ENCODE results near the gene TJP1.
"Not testable (repeated sequence)": the region's sequence is repeated elsewhere in the genome, so short reads cannot be mapped to it uniquely, and the experiment has no call there.

Gene TJP1

DNA sequence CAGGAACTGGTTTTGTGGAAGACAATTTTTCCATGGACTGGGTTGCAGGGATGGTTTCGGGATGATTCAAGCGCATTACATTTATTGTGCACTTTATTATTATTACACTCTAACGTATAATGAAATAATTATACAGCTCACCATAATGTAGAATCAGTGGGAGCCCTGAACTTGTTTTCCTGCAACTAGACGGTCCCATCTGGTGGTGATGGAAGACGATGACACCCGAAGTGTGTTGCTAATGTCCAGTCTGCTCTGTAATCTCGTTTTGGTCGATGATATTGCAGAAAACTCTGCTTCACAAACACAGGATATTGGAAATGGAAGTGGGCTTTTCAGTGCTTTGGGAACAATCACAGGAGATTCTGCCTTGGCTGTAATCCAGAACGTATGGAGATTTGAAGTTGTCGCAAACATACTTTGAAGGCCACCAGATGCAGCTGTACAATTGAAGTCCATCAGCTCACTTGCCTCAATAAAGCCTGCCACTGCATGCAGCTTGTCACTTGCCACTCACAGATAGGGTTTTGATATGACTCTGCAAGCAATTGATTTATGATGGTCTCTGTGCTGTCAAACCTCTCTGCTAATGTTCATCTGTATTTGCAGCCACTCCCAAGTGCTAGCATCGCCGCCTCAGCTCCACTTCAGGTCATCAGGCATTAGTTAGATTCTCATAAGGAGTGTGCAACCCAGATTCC is 141.7 kb downstream of the TJP1 start:
- no peak for DNase-seq

DNA sequence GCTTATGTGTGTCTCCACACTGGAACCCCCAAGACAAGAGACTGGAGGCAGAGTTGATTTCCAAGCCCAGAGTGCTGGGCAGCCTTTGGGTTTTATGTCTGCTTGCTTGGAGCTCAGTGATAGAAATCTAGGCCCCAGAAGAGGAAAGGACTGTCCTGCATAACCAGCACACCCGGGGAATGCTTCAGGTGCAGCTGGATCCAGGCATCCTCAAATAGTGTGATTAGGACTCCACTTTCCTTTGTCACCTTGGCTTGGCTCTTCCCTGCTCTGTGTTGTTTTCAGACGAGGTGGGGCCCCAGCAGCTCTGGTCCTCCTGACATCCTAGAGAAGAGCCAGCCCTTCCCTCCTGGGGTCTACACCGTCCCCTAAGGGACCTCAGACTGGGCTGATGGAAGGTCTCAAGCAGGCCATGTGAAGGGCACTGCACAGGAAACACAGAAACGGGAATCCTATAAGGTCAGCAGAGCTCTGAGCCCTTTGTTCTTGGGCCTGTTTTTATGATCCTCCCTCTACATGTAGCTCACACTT is 143.7 kb downstream of the TJP1 start:
- no peak for DNase-seq

DNA sequence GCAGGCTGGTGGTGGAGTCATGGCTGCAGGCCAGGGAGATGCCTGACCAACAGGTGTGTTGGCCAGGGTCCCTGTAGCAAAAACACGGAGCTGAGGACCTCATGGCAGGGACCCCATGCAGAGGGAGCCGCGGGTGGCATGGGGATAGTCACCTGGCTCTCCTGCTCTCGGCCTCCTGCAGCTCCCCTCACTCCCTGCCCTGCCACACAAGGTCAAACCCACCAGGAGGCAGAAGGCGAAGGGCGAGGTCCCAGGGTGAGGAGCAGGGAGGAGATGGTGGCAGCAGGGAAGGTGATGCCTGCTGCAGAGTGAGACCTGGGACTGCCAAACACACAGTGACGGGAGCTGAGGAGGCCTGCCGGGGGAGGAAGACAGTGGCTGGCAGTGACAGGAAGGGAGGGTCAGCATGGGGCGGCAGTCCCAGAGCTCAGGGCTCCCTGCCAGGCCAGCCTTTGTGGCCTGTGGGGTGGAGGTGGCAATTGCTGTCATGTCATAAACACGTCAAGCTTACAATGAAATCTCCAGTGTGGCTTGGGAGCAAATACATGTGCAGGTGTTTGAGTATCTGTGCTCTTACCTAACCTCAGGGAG is 144.3 kb downstream of the TJP1 start:
- DNase-seq = no peak

DNA sequence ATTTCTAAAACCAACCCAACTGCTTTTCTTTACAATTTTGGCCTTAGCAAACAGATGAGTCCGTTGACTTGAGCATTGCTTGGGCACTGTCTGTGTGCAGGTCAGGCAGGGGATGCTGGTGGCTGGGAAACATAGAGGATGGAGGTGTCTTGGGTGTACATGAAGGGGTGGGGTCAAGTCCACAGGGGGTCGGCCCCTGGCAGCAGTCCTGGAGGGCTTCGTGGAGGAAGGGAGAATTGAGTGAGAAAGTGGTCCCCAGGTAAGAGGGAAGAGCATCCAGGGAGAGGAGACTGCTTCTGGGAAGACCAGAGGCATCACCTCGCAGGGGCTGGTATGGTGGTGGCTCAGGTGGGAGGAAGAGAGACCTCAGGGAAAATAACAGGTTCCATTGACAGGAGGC is 144.8 kb downstream of the TJP1 start:
- no peak for DNase-seq

DNA sequence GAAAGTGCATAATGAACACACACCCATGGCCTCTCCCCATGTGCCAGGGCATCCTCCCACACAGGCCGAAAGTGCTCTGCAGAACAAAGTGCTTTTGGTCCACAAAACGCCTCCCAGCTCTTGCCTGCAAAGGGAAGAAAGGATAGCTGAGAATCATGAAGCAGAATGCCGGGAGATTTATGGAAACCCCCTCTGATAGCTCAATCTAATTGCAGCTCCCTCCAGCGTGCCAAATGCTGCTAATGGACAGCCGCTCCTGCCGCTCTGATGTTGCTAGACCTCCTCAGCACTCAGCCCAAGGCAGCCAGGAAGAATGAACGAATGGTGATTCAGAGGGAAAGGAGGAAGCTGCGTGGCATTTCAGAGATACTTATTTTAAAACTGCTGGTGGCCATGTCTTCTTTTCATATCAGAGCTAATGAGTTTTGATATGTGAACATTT is 145.3 kb downstream of the TJP1 start:
- DNase-seq = no peak

DNA sequence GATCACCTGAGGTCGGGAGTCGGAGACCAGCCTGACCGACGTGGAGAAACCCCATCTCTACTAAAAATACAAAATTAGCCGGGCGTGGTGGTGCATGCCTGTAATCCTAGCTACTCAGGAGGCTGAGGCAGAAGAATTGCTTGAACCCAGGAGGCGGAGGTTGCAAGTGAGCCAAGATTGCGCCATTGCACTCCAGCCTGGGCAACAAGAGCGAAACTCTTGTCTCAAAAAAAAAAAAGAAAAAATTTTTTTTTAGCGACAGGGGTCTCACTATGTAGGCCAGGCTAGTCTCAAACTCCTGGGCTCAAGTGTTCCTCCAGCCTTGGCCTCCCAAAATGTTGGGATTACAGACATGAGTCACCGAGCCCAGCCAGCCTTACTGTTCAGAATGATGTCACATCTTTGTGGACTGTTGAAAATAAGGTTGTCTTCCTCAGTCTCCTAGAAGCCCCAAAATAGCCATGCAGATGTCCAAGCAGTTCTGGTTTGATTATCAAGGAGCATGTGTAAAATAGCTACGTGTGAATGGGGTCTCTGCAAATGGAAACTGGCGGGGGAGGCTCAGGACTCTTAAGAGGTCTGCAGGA is 145.8 kb downstream of the TJP1 start:
- not testable (repeated sequence) for DNase-seq

DNA sequence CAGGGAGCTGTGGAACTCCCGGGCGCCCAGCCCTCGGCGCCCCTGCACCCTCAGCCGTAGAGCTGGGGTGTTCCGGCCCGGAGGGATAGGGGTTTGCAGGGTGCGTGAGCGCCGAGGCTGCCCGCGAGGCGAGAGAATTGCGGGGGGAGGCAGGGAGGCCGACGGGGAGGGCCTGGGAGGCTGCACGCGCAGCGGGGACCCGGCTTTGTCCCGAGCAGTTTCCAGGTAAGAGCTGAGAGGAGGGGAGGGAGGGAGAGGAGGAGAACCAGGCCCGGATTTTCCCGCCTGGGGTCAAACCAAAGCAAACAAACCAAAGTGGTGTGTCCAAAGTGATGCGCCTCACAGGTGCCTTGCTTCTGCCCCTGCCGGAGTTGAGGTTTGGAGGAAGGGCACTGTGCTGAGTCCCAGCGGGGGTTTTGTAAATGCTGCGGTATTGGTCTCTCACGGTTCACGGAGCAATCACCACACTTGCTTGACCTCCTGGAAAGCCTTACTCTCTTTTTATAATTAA is 146.4 kb downstream of the TJP1 start:
- no peak for DNase-seq

DNA sequence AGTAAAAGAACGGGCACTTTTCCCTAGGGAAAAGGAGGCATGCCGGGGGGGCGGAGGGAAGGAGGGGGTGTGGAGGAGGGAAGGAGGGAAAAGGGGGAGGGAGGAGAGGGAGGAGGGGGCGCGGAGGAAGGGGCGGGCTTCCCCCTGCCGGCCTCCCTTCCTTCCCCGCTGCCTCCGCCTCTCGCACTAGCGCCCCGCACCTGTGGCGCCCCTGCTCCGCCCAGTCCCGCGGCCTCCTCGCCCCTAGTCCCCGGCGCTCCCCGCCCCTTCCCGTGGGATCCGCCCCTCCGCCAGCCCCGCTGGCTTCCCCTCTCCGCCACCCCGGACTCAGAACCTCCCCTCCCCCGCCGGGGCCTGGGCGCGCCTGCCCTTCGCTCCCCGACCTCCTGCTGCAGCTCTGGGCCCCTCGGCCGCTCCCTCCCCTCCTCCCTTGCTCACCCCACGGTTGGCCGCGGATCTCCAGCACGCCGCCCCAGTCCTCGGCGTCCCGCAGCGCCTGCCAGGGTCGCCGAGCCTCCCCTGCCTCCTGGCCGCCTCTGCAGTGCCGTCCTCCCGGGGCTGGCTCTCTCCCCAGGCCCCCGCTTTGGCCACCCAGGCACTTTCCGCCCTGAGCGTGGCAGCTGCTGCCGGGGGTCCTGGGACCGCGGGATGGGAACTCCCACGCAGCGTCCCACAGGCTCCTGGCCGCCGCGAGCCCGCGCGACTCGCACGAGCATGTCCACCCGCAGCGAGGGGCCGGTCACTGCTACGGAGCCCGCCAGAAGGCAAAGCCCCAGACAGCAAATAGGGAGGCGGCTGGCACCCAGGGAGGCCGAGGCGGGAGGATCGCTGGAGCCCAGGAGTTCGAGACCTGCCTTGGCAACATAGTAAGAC is 147.4 kb downstream of the TJP1 start:
- no peak for DNase-seq

DNA sequence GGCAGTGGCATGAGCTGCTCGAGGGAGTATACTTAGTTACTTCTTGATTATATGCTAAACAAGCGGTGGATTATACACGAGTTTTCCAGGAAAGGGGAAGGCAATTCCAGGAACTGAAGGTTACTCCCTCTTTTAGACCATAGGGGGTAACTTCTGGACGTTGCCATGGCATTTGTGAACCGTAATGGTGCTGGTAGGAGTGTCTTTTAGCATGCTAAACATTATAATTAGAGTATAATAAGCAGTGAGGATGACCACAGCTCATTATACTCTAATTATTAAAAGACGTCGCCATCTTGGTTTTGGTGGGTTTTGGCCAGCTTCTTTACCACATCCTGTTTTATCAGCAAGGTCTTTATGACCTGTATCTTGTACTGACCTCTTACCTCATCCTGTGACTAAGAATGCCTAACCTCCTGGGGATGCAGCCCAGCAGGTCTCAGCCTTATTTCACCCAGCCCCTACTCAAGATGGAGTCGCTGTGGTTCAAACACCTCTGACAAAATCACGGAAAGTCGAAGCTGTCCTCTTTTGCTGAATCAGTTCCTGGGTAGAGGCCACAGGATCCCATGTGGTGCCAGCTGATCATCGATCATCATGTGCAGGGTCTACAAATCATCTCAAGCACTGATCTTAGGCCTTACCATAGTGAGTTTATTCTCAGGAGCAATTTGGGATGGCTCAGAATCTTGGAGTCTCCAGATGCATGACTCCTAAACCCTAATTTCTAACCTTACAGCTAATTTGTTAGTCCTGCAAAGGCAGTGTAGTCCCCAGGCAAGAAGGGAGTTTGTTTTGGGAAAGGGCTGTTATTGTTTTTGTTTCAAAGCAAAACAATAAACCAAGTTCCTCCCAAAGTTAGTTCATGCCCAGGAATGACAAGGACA is 149.1 kb downstream of the TJP1 start:
- no peak for DNase-seq

DNA sequence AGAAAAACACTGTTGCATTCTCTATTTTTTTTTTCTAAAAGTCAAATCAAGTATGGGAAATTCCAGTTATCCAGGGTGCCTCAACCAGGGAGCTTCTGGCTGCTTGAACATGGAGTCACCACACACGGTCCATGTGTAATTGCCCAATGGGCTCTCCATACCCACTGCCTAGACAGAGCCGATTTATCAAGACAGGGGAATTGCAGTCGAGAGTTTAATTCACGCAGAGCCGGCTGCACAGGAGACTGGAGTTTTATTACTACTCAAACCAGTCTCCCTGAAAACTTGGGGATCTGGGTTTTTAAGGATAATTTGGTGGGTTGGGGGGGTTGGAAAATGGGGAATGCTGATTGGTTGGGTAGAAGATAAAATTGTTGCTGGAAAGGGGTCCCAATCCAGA is 149.8 kb downstream of the TJP1 start:
- no peak for DNase-seq

DNA sequence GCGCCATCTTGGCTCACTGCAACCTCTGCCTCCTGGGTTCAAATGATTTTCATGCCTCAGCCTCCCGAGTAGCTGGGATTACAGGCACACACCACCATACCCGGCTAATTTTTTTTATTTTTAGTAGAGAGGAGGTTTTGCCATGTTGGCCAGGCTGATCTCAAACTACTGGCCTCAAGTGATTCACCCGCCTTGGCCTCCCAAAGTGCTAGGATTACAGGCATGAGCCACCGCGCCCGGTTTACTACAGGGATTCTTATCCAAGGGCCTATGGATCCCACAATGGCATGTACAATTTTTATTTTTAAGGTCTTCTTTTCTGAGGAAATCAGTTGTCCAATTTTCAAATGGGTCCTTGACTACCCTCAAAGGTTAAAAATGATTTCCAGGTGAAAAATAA is 150.2 kb downstream of the TJP1 start:
- not testable (repeated sequence) for DNase-seq

DNA sequence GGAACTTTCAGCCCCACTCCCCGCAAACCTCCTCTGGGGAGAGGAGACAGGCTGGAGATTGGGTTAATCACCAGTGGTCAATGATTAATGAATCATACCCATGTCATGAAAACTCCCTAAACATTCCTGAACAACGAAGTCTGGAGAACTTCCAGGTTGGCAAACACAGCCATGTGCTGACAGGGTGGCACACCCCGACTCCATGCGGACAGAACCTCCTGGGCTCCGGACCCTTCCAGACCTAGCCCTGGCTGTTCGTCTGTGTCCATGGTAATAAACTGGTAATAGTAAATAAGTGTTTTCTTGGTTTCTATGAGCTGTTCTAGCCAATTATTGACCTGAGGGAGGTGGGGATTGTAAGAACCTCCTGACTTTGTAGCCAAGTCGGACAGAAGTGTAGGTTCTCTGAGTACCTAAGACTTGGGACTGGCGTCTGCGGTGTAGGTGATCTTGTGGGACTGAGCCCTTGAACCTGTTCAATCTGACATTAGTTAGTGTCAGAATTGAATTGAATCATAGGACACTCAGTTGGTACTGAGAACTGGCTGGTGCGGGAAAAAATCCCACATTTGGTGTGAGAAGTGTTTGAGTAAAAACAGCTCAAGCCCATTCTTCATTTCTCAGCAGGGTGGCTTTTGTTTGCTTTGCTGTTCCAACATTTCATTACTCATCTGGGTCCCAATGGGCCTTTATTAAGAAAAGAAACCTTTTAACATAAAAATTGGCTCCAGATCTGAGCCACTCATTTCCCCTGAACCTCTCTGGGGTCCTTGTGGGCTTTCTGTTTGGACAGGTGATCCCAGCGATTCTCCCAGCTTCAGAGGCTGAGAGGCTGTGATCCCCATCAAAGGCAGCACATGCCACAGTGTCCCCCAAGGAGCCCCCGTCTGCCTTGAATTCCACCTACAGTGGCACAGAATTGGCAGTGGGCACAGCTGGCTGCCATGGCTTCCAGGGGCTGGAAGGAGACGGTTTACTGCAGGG is 151.0 kb downstream of the TJP1 start:
- DNase-seq = no peak

DNA sequence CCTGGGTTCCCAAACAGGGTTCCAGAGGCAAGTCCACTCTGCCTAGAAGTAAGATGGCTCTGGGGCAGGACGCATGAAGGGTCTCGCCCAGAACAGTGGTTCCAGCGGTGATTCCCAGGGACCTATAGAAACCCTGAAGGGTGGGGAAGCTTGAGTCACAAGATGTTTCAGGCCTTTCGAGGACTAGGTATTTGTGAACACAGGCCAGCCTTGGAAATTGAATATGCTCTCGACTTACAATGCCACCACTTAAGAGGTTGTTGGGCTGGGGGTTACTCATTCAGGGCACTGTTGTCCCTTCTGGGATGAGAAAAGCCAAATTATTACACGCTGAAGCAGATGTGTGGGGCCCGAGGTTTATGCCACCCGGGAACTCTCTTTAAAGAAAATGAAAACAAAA is 152.0 kb downstream of the TJP1 start:
- DNase-seq = no peak

DNA sequence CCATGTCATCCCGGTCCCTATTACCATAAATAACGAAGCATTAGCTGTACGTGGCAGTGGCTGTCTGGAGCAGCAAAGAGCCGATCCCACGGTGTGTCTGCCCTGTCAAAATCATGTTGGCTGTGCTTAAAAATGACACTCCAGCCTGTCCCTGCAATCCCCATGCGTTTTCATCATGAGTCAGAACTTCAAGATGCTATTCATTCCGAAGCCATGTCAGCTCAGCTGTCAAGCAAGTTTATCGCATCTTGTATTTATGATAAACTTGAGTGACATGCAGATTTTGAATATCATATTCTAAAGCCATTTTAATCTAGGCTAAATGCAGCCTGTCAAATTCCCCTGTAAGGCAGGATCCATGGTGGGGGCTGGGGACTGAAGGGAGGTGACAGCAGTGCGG is 152.4 kb downstream of the TJP1 start:
- no peak for DNase-seq

DNA sequence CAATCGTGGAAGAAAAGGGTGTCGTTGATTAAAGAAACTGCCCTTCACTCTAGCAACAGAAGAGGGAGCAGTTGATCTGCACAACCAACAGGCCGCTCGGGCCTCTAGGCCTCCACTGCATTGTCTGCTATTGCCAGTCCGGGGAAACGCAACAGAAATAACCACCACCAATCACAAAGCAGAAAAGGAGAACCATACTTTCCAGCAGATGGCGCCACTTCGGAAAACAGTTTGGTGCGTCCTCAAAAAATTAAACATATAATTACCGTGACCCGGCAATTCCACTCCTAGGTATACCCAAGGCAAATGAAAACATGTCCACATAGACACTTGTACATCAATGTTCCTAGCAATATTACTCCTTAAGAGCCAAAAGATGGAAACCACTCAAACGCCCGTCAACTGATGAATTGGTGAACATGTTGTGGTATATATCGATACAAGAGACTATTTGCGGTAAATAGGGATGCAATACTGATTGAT is 154.1 kb downstream of the TJP1 start:
- peak; percentile 3 to 17 for DNase-seq

DNA sequence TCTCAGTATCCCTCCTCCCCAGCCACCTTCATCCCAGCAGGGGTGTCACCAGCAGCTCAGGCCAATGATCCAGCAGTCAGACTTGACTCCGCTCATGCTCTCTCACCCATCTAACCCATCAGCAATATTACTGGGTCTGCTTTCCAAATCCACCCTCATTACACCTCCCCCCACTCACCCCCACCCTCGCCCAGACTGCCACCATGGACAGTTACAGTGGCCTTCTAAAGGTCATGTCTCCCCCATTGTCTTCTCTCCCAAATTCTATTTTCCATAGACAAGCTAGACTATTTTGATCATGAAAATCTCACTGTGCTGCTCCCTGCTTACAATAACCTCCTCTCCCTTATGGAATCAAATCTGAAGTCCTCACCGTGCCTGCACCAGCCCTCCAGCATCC is 156.0 kb downstream of the TJP1 start:
- DNase-seq = no peak

DNA sequence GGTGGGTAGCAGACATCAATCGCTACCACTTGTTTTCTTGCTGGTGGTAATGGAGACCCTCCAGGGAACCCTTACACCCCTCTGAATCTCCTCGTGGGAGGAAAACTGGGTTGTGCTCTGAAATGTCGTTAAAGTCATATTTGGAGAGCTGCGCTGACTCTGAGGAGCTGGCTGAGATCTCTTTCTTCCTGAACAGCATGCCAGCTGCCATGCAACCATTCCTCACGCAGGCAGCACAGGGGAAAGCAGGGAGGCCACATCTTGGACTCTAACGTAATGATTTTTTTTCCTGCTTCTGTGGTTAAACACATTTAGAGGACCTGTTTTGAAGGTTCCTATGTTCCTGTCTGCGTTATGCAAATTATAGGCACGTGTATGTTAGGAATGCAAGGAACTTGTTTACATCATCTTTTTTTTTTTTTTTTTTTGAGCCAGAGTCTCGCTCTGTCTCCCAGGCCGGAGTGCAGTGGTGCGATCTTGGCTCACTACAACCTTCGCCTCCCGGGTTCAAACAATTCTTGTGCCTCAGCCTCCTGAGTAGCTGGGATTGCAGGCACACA is 156.7 kb downstream of the TJP1 start:
- DNase-seq = no peak

DNA sequence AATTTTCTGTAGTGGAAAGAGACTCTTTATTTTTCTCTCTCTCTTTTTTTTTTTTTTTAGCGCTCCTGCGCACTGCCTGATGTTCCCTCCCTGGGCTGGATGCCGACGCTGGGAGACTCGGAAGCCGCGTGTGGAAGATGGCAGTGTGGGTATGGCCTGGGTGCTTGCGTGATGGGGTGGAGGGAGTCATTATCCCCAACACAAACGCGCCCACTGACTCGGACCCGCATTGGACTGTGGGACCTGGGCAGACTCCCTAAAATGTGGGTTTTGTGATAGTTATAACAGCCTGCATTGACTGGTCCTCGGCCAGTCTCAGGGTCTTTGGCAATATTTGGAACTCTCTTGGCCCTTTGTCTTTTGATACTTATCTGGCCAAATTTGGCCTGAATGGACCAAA is 157.9 kb downstream of the TJP1 start:
- DNase-seq = no peak

DNA sequence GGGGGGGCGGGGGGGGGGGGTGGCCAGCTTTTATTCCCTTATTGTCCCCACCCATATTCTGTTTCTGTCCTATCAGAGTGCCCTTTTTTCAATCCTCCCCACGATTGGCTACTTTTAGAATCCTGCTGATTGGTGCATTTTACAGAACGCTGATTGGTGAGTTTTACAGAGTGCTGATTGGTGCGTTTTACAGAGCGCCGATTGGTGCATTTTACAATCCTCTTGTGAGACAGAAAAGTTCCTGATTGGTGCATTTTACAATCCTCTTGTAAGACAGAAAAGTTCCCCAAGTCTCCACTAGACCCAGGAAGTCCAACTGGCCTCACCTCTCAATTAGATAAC is 164.8 kb downstream of the TJP1 start:
- not testable (repeated sequence) for DNase-seq
